KG1 (cell line): ENCODE measurements around the gene RHCE.
A peak's percentile ranks its signal among the peaks of the same experiment; 100 is the strongest.
"Not testable (repeated sequence)": the region's sequence is repeated elsewhere in the genome, so short reads cannot be mapped to it uniquely, and the experiment has no call there.

Source experiments
- DNase-seq: peaks from one replicate; lab custom pipeline; 2025; lab: John Stamatoyannopoulos, UW

The RHCE gene

DNA sequence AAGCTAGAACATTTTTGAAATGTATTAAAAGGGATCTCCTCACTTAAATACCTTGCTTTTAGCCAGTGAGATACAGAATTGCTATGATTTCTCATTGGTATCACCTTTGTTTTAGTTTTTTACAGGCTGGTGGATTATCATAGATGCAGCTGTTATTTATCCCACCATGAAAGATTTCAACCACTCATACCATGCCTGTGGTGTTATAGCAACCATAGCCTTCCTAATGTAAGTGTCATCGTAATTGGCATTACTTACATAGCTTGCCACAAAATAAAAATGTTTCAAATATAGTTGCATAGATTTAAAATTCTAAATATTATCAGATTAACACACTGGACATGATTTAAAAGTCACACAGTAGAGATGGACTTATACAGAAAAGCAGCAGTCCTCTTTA is 77.8 kb downstream of the RHCE start:
- DNase-seq: no peak

DNA sequence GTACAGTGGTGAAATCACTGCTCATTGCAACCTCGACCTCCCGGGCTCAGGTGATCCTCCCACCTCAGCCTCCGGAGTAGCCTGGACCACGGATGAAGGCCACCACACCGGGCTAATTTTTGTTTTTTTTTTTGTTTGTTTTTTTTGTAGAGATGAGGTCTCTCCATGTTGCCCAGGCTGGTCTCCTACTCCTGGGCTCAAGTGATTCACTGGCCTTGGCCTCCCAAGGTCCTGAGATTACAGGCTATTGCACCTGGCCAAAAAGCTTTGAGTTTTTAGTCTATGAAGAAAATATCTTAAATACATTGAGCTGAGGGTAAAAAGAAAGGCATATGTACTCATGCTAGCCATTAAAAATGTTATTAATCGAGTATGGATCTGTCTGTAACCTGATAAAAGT is 78.9 kb downstream of the RHCE start:
- DNase-seq: no peak

DNA sequence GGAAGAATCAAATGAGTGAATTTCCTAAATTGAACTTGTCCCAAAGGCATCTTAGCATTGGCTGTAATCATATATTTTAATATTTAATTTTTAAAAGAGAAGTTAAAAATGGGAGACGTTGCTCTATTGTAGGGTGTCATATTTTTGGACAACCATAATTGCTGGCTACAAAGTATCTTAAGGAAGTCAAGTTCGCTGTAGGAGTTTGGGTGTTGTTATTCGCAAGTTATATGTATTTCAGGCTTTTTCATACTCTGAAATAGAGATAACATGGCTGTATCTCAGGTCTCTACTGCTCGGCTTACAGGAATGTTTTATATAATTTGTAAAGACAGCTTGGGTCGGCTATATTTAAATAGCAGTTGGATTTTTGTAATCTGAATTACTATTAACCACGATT is 81.6 kb downstream of the RHCE start:
- DNase-seq: no peak

DNA sequence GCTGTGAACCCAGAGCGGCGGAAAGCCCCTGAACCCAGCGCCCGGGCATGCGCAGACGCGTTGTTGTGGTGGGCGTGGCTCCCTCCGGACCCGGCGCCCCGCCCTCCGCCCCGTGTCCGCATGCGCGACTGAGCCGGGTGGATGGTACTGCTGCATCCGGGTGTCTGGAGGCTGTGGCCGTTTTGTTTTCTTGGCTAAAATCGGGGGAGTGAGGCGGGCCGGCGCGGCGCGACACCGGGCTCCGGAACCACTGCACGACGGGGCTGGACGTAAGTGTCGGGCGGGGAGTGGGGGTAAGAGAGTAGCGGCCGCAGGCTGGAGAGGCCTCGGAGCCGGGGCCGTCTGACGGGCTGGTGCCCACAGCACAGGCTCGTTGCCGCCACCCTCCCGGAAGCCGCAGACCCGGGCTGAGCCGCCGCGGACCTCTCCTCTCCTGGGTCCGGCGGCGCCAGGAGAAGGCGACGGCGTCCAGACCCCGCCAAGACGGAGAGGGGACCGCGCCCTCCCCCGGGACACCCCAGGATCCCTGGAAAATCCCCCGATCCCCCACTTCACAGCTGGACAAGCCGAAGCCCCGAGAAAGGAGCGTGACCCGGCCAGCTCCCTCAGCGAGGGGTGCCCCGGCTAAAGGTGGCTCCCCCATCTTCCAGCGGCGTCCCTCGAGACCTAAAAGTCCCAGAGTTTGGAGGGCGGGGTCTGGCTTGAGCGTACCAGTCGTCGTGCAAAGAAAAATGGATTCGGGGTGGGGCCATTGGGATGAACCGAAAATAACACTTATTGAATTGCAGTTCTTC is 82.2 kb downstream of the RHCE start, which contains the start of gene TMEM50A:
TSS of gene TMEM50A (plus strand) at position 147 of the 794 bp plus-strand sequence. CDS start 2,153 bp downstream, outside the sequence.
- peak; percentile 89 for DNase-seq

DNA sequence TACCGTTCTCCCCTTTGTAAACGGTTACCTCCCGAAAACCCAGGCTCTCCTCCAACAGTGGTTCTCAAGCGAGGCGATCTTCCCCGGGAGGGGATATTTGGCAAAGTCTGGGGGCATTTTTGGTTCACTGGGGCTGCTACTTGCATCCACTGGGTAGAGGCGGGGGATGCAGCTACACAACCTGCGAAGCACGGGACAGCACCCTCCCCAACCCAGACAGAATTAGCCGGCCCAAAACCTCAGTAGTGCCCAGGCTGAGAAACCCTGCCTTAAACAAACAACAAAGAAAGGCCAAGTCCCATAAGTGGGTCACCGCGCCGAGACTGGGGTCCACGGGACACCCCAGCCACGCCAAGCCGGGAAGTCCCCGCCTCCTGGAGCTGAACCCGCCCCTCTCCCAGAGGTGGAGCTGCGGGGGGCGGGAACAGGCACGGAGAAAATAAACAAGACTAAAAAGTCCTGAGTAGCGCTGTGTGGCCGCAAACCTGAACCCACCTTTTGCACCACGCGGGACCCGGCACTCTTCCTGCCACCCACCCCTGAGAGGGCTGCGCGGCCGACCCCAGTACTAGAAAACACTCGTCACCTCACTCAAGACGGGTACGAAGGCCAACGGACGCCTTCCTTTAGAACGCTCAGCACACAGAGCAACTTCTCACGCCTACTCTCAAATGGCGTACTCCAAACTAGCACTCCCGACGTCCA is 83.0 kb downstream of the RHCE start:
- DNase-seq: not testable (repeated sequence)

DNA sequence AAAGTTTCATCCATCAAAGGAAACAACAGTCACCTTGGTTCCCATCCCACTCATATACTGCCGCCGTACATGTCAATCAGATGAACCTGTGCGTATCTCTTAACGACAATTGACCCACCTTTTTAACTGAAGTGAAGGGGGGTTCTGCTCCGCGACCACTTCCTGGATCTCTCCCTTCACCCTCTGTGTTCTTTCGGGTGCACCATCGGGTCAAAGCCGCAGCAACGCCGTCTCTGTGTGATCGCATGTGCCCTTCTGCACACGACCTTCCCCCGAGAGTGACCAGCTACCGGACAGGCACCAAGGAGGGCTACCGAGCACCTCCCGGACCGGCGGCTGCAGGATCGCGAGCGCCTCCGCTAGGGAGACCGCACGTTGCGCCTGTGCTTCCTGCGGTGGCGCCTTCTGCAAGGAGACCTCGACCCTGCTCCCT is 83.7 kb downstream of the RHCE start:
- DNase-seq: peak; percentile 19

DNA sequence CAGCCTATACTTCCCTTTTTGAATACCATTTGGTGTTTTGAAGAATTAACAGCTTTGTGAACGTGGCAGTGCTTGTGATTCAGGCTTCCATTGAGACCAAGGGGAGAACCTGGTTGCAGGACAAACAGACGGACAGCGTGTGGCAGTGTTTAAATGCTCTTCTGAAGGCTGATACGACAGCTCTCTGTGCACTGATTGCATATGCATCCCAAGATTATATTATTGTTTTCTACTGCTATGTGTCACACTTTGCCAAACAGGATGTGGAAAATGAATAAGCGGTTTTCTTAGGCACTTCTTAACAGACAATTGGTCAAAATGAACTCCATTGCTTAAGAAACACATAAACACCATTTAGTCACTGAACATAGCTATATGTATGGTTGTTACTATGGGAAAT is 90.7 kb downstream of the RHCE start:
- not testable (repeated sequence) for DNase-seq

DNA sequence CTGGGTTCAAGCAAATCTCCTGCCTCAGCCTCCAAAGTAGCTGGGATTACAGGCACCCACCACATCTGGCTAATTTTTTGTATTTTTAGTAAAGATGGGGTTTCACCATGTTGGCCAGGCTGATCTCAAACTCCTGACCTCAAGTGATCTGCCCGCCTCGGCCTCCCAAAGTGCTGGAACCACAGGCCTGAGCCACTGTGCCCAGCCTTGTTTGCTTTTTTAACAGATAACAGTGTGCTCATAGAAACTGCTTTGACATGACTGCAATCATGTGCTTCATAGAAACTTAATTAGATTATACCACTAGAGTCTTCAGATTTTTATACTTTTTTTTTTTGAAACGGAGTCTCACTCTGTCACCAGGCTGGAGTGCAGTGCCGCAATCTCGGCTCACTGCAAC is 91.3 kb downstream of the RHCE start:
- DNase-seq: not testable (repeated sequence)

DNA sequence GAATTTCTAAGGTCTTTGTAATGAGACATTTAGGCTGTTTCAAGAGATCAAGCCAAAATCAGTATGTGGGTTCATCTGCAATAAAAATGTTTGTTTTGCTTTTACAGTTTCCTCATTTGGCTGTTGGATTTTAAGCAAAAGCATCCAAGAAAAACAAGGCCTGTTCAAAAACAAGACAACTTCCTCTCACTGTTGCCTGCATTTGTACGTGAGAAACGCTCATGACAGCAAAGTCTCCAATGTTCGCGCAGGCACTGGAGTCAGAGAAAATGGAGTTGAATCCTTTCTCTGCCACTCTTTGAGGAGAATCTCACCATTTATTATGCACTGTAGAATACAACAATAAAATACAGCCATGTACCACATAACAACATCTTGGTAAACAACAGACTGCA is 91.8 kb downstream of the RHCE start:
- not testable (repeated sequence) for DNase-seq

DNA sequence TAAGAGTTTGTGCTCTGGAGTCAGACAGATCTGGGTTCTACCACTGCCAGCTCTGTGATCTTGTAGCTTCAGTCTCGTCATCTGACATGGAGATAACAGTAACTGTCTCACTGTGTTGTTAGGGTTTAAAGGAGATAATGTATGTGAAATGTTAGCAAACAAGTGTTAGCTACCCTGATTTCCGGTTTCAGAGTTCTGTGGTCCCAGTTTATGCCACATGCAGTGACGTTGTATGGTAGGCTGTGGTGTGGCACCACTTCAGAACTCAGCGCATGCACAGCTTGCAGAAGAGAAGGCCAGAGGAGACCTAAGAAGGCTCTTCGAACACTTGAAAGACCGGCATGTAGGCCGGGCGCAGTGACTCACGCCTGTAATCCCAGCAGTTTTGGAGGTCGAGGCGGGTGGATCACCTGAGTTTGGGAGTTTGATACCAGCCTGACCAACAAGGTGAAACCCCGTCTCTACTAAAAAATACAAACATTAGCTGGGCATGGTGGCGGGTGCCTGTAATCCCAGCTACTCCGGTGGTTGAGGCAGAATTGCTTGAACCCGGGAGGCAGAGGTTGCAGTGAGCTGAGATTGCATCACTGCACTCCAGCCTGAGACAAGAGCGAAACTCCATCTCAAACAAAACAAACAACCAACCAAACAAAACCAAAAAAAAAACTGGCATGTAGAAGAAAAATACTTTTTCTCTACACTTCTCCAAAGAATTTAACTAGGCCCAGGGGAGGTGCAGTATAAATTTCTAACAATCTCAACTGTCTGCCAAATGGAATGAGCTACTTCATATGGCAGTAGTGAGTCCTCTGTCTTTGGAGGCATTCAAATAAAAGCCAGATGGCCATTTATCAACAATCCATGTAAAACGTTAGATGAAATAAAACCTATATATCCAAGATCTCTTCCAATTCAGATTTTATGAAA is 92.5 kb downstream of the RHCE start:
- not testable (repeated sequence) for DNase-seq

DNA sequence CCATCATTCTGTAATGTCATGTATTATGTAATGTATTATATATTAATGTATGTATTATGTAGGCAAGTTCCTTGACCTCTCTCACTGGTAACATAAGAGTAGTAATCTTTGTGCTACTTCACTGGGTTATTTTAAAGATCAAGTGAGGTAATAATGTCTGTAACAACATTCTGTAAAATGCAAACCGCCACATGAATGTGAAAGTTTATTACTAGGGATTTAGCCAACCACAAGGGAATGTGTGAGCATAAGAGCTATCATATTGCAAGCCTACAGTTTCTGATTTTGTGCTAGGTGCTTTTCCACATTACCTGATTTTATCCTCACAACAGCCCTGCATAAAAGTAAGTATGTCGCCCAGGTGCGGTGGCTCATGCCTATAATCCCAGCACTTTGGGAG is 96.2 kb downstream of the RHCE start:
- not testable (repeated sequence) for DNase-seq

DNA sequence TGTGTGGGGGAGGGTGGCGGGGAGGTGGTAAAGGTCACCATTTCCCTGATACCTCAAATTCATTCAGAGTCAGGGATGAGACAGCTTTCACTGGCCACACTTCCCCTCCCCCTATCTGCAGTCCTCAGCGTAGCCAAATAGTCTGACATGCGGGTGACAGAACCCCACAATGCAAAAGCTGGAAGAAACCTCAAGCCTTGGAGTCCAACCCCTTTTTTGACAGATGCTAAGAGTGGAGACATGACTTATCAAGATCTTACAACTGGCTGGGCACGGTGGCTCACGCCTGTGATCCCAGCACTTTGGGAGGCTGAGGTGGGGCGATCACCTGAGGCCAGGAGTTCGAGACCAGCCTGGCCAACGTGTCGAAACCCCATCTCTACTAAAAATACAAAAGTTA is 98.5 kb downstream of the RHCE start:
- DNase-seq: not testable (repeated sequence)

DNA sequence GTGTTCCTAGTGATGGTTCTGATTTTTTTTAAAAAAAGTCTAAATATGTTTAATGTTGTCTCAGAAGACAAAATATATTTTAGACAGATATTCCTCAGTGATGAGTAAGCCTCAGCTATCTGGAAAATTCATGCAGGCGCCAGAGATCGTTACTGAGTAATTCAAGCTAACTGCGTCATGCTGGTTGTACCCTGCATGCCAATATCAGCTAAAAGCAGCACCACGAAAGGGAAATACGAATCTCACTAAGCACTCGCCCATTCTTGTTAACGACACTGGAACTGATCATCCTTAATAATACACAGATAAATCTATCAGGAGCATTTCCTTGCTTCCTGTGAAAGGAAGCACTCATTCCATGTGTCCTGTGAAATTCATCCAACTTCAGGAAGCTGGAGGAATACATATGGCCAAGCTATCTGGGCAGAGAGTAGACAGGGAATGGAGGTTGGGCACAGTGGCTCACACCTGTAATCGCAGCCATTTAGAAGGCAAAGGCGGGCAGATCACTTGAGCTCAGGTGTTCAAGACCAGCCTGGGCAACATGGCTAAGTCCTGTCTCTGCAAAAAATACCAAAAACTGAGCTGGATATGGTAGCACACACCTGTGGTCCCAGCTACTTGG is 100.2 kb downstream of the RHCE start:
- DNase-seq: not testable (repeated sequence)

DNA sequence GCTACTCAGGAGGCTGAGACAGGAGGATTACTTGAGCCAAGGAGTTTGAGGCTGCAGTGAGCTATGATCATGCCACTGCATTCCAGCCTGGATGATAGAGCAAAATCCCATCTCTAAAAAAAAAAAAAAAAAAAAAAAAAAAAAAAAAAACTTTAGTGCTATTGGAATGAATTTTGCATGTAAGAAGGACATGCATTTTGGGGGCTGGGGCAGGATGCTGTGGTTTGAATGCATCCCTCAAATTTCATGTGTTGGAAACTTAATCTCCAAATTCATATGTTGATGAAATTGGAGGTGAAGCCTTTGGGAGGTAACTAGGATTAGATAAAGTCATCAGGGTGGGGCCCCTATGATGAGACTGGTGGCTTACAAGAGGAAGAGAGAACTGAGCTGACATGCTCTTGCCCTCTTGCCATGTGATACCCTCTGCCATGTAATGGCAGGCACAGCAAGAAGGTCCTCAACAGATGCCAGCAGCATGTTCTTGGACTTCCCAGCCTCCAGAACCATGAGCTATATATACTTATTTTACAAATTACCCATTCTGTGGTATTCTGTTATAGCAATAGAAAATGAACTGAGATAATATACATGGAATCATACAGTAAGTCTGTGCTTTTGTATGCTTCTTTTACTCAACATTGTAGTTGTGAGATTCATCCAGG is 107.7 kb downstream of the RHCE start:
- not testable (repeated sequence) for DNase-seq
